Osteocyte (in vitro differentiated cells): ENCODE measurements around the gene CES4A. TPM values are rescaled to one million over a fixed set of nuclear protein-coding genes. Genes with fewer than 3 reads are reported as not detected.
A peak's percentile ranks its signal among the peaks of the same experiment; 100 is the strongest.
"Not testable (repeated sequence)": the region's sequence is repeated elsewhere in the genome, so short reads cannot be mapped to it uniquely, and the experiment has no call there.

ENCODE experiments used
- DNase-seq: peaks from one replicate; pipeline ENCODE4 v3.0.0; 2021; ENCODE audit warnings: mixed read lengths; ENCODE audit not compliant: unreplicated experiment; ENCODE audit errors: extremely low spot score
- H3K27ac Mint-ChIP-seq: one replicate; pipeline ENCODE4 v1.8.0; 2021; ENCODE audit warnings: mild to moderate bottlenecking, mixed read lengths; ENCODE audit not compliant: unreplicated experiment
- H3K27me3 Mint-ChIP-seq: one replicate; pipeline ENCODE4 v1.8.0; 2021; ENCODE audit warnings: mixed read lengths; ENCODE audit not compliant: unreplicated experiment
- H3K36me3 Mint-ChIP-seq: one replicate; pipeline ENCODE4 v1.8.0; 2021; ENCODE audit warnings: mixed read lengths; ENCODE audit not compliant: unreplicated experiment
- H3K4me1 Mint-ChIP-seq: one replicate; pipeline ENCODE4 v1.8.0; 2021; ENCODE audit warnings: mixed read lengths; ENCODE audit not compliant: unreplicated experiment
- H3K4me3 Mint-ChIP-seq: one replicate; pipeline ENCODE4 v1.8.0; 2021; ENCODE audit warnings: mild to moderate bottlenecking, moderate library complexity, mixed read lengths; ENCODE audit not compliant: unreplicated experiment
- H3K9me3 Mint-ChIP-seq: one replicate; pipeline ENCODE4 v1.8.0; 2021; ENCODE audit warnings: mixed read lengths; ENCODE audit not compliant: unreplicated experiment
- CTCF ChIP-seq: fragments of 200-600 bp; sonication (generic); IDR thresholded peaks from 2 replicates; pipeline ENCODE4 v1.5.0; 2021; ENCODE audit warnings: antibody characterized with exemption, mild to moderate bottlenecking, moderate library complexity
- total RNA-seq: library from RNA; stranded (reverse); gene quantifications from 2 replicates; pipeline ENCODE4 v1.2.1, GENCODE V29; 2021

The CES4A gene
- total RNA-seq, 1 donor from 2014 or later, result 3.8 TPM

- no peak for TF ChIP-seq CTCF
- no peaks in the 10 kb centered on the region for H3K4me1 Mint-ChIP-seq
Observed at GRCh38 chr16:66950971-66951790, 37.2 kb upstream of the CES4A start.

GRCh38 chr16:66952430-66953110, 35.8 kb upstream of the CES4A start:
- no peak for TF ChIP-seq CTCF

More at GRCh38 chr16:66950971-66951790, 37.2 kb upstream of the CES4A start:
- Mint-ChIP-seq H3K27me3 (peaks cover 21% of the 10 kb centered on the region), H3K36me3 (peaks cover 3% of the 10 kb centered on the region), H3K9me3 (peaks cover 9% of the 10 kb centered on the region), H3K4me3 (no peak overlapping the region), H3K27ac (no peak overlapping the region)
- DNase-seq, result no peak

GRCh38 chr16:66953462-66954096, 34.8 kb upstream of the CES4A start:
- DNase-seq, result no peak
- TF ChIP-seq CTCF, result no peak
- no peak overlapping the region for H3K27ac Mint-ChIP-seq
- H3K9me3 Mint-ChIP-seq, result peaks cover 9% of the 10 kb centered on the region
- H3K36me3 Mint-ChIP-seq, result peaks cover 3% of the 10 kb centered on the region
- H3K4me1 Mint-ChIP-seq, result no peaks in the 10 kb centered on the region
- peaks cover 30% of the 10 kb centered on the region for H3K27me3 Mint-ChIP-seq
- H3K4me3 Mint-ChIP-seq, result no peak overlapping the region

More at GRCh38 chr16:66952430-66953110, 35.8 kb upstream of the CES4A start:
- peaks cover 22% of the 10 kb centered on the region for H3K27me3 Mint-ChIP-seq
- peaks cover 9% of the 10 kb centered on the region for H3K9me3 Mint-ChIP-seq
- peaks cover 3% of the 10 kb centered on the region for H3K36me3 Mint-ChIP-seq
- DNase-seq, result no peak
- H3K4me3 Mint-ChIP-seq, result no peak overlapping the region
- no peak overlapping the region for H3K27ac Mint-ChIP-seq
- H3K4me1 Mint-ChIP-seq, result no peaks in the 10 kb centered on the region

GRCh38 chr16:66954097-66954659, 34.2 kb upstream of the CES4A start:
- peak; percentile 83 for TF ChIP-seq CTCF
- Mint-ChIP-seq H3K9me3 (peaks cover 9% of the 10 kb centered on the region), H3K4me3 (no peak overlapping the region), H3K27ac (no peak overlapping the region), H3K36me3 (peaks cover 3% of the 10 kb centered on the region), H3K4me1 (no peaks in the 10 kb centered on the region), H3K27me3 (peaks cover 36% of the 10 kb centered on the region)
- DNase-seq, result no peak

- H3K9me3 Mint-ChIP-seq, H3K27ac Mint-ChIP-seq, DNase-seq, H3K36me3 Mint-ChIP-seq, H3K4me1 Mint-ChIP-seq, H3K4me3 Mint-ChIP-seq: not testable (repeated sequence)
- H3K27me3 Mint-ChIP-seq, result peaks cover 33% of the 10 kb centered on the region
Observed at GRCh38 chr16:66955363-66956153, 32.8 kb upstream of the CES4A start.

- not testable (repeated sequence) for H3K27ac Mint-ChIP-seq, DNase-seq, H3K9me3 Mint-ChIP-seq, H3K4me3 Mint-ChIP-seq, H3K4me1 Mint-ChIP-seq, H3K36me3 Mint-ChIP-seq
- peaks cover 33% of the 10 kb centered on the region for H3K27me3 Mint-ChIP-seq
Observed at GRCh38 chr16:66956154-66956457, 32.3 kb upstream of the CES4A start.
